AG09309 (cell line): Measurements from ENCODE around the gene HIGD1C.
"Not testable (repeated sequence)": the region's sequence is repeated elsewhere in the genome, so short reads cannot be mapped to it uniquely, and the experiment has no call there.

Source experiments
- DNase-seq: peaks from one replicate; pipeline ENCODE4 v3.0.0-alpha.2; 2010; ENCODE audit warnings: low read depth
- H3K4me3 ChIP-seq: 2 replicates; pipeline ENCODE4 v1.5.1; 2011; ENCODE audit warnings: mild to moderate bottlenecking, low read depth, low read length, moderate library complexity; ENCODE audit not compliant: control insufficient read depth
- CTCF ChIP-seq: IDR thresholded peaks from 2 replicates; pipeline ENCODE4 v1.5.1; 2011; ENCODE audit warnings: mild to moderate bottlenecking, low read depth, low read length, inconsistent platforms; ENCODE audit not compliant: insufficient read depth, control insufficient read depth; ENCODE audit errors: missing control alignments

HIGD1C gene

GRCh38 chr12:50927356-50927755, 25.0 kb upstream of the HIGD1C start:
- no peak for TF ChIP-seq CTCF
- H3K4me3 ChIP-seq = no peak overlapping the region
- DNase-seq = no peak

- TF ChIP-seq CTCF = no peak
- H3K4me3 ChIP-seq = no peak overlapping the region
- no peak for DNase-seq
Observed at GRCh38 chr12:50927766-50928224, 24.5 kb upstream of the HIGD1C start.

DNA sequence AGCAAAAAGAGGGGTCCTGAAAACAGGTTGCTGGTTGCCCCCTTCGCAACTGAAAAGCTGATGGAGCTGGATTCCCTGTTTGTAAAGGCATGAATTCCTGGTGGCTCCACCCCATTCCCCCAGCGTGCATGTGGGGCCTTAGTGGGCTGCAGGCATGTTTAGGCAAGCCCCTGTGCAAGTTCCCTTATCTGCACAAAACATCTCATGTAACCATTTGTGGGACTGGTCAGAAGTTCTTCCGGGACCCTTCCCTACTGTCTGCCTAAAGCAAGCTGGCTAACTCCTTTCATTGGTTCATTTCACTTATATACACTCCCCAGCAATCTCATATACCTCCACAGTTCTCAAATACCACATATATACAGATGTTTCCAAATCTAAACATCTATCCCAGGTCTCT, 24.0 kb upstream of the HIGD1C start:
- no peak for TF ChIP-seq CTCF
- no peak for DNase-seq
- H3K4me3 ChIP-seq = no peak overlapping the region

GRCh38 chr12:50929831-50930230, 22.5 kb upstream of the HIGD1C start:
- DNase-seq = no peak
- H3K4me3 ChIP-seq = no peak overlapping the region
- no peak for TF ChIP-seq CTCF

DNA sequence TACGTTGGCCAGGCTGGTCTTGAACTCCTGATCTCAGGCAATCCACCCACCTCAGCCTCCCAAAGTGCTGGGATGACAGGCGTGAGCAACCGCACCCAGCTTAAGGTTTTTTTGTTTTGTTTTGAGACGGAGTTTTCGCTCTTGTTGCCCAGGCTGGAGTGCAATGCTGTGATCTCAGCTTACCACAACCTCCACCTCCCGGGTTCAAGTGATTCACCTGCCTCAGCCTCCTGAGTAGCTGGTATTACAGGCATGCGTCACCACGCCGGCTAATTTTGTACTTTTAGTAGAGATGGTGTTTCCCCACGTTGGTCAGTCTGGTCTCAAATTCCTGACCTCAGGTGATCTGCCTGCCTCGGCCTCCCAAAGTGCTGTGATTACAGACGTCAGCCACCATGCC, 21.9 kb upstream of the HIGD1C start:
- not testable (repeated sequence) for H3K4me3 ChIP-seq, DNase-seq

- TF ChIP-seq CTCF = no peak
- DNase-seq = no peak
- H3K4me3 ChIP-seq = no peak overlapping the region
Observed at GRCh38 chr12:50932787-50933280, 19.5 kb upstream of the HIGD1C start.

DNA sequence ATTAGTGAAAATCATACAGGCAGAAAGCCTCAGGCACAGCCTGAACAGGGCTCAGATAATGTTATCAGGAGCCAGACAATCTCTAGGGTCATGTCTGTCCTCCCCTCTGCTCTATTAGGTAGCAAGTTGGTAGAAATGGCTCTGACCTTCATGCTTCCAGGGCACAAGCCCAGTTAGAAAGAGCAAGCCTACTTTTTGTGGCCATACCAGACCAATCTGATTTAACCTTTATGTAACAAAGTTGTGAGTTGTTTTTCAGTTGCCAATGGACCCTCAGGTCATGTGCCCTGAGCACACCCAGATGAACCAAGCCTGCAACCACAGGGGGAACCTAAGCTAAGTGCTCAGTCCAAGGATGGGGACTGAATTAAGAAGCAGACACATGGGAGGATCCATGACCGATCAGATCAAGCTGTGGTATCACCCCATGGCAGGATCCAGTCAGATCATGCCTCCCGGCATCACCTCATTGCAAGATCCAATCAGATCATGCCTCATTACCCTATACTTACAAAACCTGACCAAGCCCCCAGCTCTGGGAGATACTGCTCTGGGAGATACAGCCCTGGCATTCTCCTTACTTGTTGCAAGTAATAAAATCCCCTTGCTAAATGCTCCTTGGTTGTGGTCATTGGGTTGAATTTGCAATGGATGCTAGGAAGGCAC, 18.8 kb upstream of the HIGD1C start:
- TF ChIP-seq CTCF = no peak
- H3K4me3 ChIP-seq = no peak overlapping the region
- DNase-seq = no peak
